WTC11 (cell line): Measurements from ENCODE around the gene RNASEH2C. TPM values are rescaled to one million over a fixed set of nuclear protein-coding genes. Genes with fewer than 3 reads are reported as not detected.
"Not testable (repeated sequence)": the region's sequence is repeated elsewhere in the genome, so short reads cannot be mapped to it uniquely, and the experiment has no call there.

Source experiments
- ATAC-seq: fragments of 200-7000 bp; cut with Tn5 transposase; 2 replicates; pipeline ENCODE4 v1.10.0; 2021; ENCODE audit warnings: mild to moderate bottlenecking, moderate library complexity
- CTCF ChIA-PET: fragments of 300-600 bp; sonication (Branson Sonifier 250); formaldehyde crosslinking; loops from one replicate; lab custom pipeline; 2021; ENCODE audit warnings: antibody characterized with exemption; lab: Charles Lee
- POLR2A ChIA-PET: fragments of 350-600 bp; sonication (Branson Sonifier 250); formaldehyde crosslinking; loops from one replicate; lab custom pipeline; 2021; ENCODE audit warnings: antibody characterized with exemption; lab: Charles Lee
- DNase-seq: peaks from one replicate; pipeline ENCODE4 v3.0.0; 2021; ENCODE audit warnings: low spot score
- H3K27ac Mint-ChIP-seq: 2 replicates; pipeline ENCODE4 v1.8.0; 2021; ENCODE audit warnings: mixed read lengths
- H3K27me3 Mint-ChIP-seq: 2 replicates; pipeline ENCODE4 v1.8.0; 2021; ENCODE audit warnings: low read depth, mild to moderate bottlenecking, moderate library complexity, mixed read lengths
- H3K36me3 Mint-ChIP-seq: 2 replicates; pipeline ENCODE4 v1.8.0; 2021; ENCODE audit warnings: mixed read lengths
- H3K4me1 Mint-ChIP-seq: 2 replicates; pipeline ENCODE4 v1.8.0; 2022; ENCODE audit warnings: mixed read lengths
- H3K4me3 Mint-ChIP-seq: 2 replicates; pipeline ENCODE4 v1.8.0; 2021; ENCODE audit warnings: mild to moderate bottlenecking, moderate library complexity, mixed read lengths
- H3K9me3 Mint-ChIP-seq: 2 replicates; pipeline ENCODE4 v1.8.0; 2021; ENCODE audit warnings: mixed read lengths
- CDX4 ChIP-seq: fragments of 250-450 bp; sonication (Bioruptor Pico); IDR thresholded peaks from 2 replicates; pipeline ENCODE4 v1.9.0; 2021; ENCODE audit warnings: moderate library complexity, mild to moderate bottlenecking, inconsistent platforms, borderline replicate concordance
- CREB1 ChIP-seq: sonication (generic); formaldehyde crosslinking; IDR thresholded peaks from 2 replicates; pipeline ENCODE4 v1.8.0; 2023; ENCODE audit warnings: mild to moderate bottlenecking, missing genetic modification reagents
- EMX1 ChIP-seq: fragments of 250-450 bp; sonication (Bioruptor Pico); IDR thresholded peaks from 2 replicates; pipeline ENCODE4 v1.8.0; 2021; ENCODE audit warnings: mild to moderate bottlenecking
- FOXK1 ChIP-seq: sonication (generic); formaldehyde crosslinking; IDR thresholded peaks from 2 replicates; pipeline ENCODE4 v1.8.0; 2022; ENCODE audit warnings: mild to moderate bottlenecking, moderate library complexity, missing genetic modification reagents
- FOXP1 ChIP-seq: sonication (generic); formaldehyde crosslinking; IDR thresholded peaks from 2 replicates; pipeline ENCODE4 v1.8.0; 2022; ENCODE audit warnings: missing genetic modification reagents, mild to moderate bottlenecking, moderate library complexity, borderline replicate concordance
- MXD4 ChIP-seq: fragments of 250-450 bp; sonication (Bioruptor Pico); IDR thresholded peaks from 2 replicates; pipeline ENCODE4 v1.8.0; 2021; ENCODE audit warnings: mild to moderate bottlenecking, moderate library complexity, borderline replicate concordance
- NFATC4 ChIP-seq: fragments of 250-450 bp; sonication (Bioruptor Pico); IDR thresholded peaks from 2 replicates; pipeline ENCODE4 v1.9.0; 2021; ENCODE audit warnings: mild to moderate bottlenecking
- RELA ChIP-seq: sonication (generic); formaldehyde crosslinking; IDR thresholded peaks from 2 replicates; pipeline ENCODE4 v1.8.1; 2022; ENCODE audit warnings: missing genetic modification reagents, mild to moderate bottlenecking, borderline replicate concordance
- RORB ChIP-seq: fragments of 250-450 bp; sonication (Bioruptor Pico); IDR thresholded peaks from 2 replicates; pipeline ENCODE4 v1.9.0; 2021; ENCODE audit warnings: mild to moderate bottlenecking
- SMAD3 ChIP-seq: sonication (generic); formaldehyde crosslinking; IDR thresholded peaks from 2 replicates; pipeline ENCODE4 v1.8.0; 2022; ENCODE audit warnings: missing genetic modification reagents, mild to moderate bottlenecking, borderline replicate concordance
- SOX15 ChIP-seq: fragments of 250-450 bp; sonication (Bioruptor Pico); IDR thresholded peaks from 2 replicates; pipeline ENCODE4 v1.9.0; 2021; ENCODE audit warnings: mild to moderate bottlenecking
- TCF7 ChIP-seq: sonication (generic); formaldehyde crosslinking; IDR thresholded peaks from 2 replicates; pipeline ENCODE4 v1.8.0; 2022; ENCODE audit warnings: mild to moderate bottlenecking, low read depth, missing genetic modification reagents, moderate library complexity
- ZBTB21 ChIP-seq: sonication (generic); formaldehyde crosslinking; IDR thresholded peaks from 2 replicates; pipeline ENCODE4 v1.8.1; 2023; ENCODE audit warnings: mild to moderate bottlenecking, missing genetic modification reagents, borderline replicate concordance
- ZNF121 ChIP-seq: sonication (generic); formaldehyde crosslinking; IDR thresholded peaks from 2 replicates; pipeline ENCODE4 v1.8.0; 2023; ENCODE audit warnings: missing genetic modification reagents
- ZNF317 ChIP-seq: sonication (generic); formaldehyde crosslinking; IDR thresholded peaks from 2 replicates; pipeline ENCODE4 v1.8.1; 2023; ENCODE audit warnings: low read depth, mild to moderate bottlenecking, moderate library complexity, missing genetic modification reagents, borderline replicate concordance
- ZNF423 ChIP-seq: fragments of 250-450 bp; sonication (Bioruptor Pico); IDR thresholded peaks from 2 replicates; pipeline ENCODE4 v2.1.2; 2022; ENCODE audit warnings: mild to moderate bottlenecking, moderate library complexity
- total RNA-seq: library from RNA; stranded (reverse); gene quantifications from 3 replicates; pipeline ENCODE4 v1.2.3, GENCODE V29; 2021
- TF ChIP-seq, protein P1 (sequence below): sonication (generic); formaldehyde crosslinking; IDR thresholded peaks from 2 replicates; pipeline ENCODE4 v1.8.1; 2022; ENCODE audit warnings: mild to moderate bottlenecking, missing genetic modification reagents, moderate library complexity, borderline replicate concordance
- TF ChIP-seq, protein P2 (sequence below): sonication (generic); formaldehyde crosslinking; conservative IDR thresholded peaks from 2 replicates; pipeline ENCODE4 v1.8.1; 2023; ENCODE audit warnings: mild to moderate bottlenecking, low read depth, missing genetic modification reagents, moderate library complexity

RNASEH2C gene
- total RNA-seq, 1 experiment from 2014 or later, result 42.1 TPM

DNA sequence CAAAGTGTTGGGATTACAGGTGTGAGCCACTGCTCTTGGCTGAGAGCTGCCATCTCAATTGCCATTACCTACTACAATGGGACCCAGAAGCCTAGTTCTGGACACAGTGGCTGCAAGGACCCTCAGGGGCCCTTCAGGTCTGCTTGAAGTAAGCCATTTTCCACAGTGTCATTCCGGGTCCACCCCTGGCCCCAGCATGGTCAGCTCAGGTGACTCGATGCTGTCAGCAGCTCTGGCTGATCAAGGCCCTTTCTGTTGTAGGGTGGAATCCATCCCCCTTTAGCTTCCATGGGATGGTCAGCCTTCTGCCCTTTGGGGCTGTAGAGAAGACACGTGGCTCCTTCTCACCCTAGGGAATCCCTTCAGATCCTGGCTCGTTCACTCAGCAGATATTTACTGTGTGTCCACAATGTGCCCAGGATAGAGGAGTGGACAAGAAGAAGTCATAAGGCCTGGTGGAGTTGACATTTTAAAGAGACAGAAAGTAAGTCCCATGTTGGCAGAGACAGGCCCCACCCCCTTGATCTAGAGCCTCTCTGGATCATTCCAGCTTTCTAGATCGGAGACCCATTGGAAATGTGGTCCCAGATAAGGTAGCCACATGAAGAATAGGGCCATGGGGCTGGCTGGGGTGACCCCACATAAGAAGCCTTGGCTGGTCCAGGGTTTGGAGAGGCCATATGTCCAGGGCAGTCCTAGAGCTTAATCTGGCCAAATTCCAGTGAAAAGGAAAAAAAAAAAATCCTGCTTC, 23.6 kb downstream of the RNASEH2C start:
- Mint-ChIP-seq H3K27ac (no peak overlapping the region), H3K36me3 (no peaks in the 10 kb centered on the region), H3K4me1 (peaks cover 3% of the 10 kb centered on the region; the same call in 1 of the 2 replicates), H3K4me3 (no peak overlapping the region), H3K27me3 (peaks cover 14% of the 10 kb centered on the region), H3K9me3 (peaks cover 17% of the 10 kb centered on the region)
- TF ChIP-seq CREB1 (CRISPR knock-in tag) (no peak), ZBTB21 (CRISPR knock-in tag) (no peak), FOXP1 (CRISPR knock-in tag) (no peak), ZNF423 (CRISPR knock-in tag) (no peak)
- TF ChIP-seq, protein P1, sequence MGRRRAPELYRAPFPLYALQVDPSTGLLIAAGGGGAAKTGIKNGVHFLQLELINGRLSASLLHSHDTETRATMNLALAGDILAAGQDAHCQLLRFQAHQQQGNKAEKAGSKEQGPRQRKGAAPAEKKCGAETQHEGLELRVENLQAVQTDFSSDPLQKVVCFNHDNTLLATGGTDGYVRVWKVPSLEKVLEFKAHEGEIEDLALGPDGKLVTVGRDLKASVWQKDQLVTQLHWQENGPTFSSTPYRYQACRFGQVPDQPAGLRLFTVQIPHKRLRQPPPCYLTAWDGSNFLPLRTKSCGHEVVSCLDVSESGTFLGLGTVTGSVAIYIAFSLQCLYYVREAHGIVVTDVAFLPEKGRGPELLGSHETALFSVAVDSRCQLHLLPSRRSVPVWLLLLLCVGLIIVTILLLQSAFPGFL (CRISPR knock-in tag), result no peak
- TF ChIP-seq, protein P2, sequence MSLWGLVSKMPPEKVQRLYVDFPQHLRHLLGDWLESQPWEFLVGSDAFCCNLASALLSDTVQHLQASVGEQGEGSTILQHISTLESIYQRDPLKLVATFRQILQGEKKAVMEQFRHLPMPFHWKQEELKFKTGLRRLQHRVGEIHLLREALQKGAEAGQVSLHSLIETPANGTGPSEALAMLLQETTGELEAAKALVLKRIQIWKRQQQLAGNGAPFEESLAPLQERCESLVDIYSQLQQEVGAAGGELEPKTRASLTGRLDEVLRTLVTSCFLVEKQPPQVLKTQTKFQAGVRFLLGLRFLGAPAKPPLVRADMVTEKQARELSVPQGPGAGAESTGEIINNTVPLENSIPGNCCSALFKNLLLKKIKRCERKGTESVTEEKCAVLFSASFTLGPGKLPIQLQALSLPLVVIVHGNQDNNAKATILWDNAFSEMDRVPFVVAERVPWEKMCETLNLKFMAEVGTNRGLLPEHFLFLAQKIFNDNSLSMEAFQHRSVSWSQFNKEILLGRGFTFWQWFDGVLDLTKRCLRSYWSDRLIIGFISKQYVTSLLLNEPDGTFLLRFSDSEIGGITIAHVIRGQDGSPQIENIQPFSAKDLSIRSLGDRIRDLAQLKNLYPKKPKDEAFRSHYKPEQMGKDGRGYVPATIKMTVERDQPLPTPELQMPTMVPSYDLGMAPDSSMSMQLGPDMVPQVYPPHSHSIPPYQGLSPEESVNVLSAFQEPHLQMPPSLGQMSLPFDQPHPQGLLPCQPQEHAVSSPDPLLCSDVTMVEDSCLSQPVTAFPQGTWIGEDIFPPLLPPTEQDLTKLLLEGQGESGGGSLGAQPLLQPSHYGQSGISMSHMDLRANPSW (CRISPR knock-in tag), result no peak
- ChIA-PET CTCF (interaction anchor here (0.8 to 1.3 kb wide), 2 partner anchors 30 to 83 kb away, joined by 4 to 11 read pairs; no protein-coding TSS in a partner anchor), POLR2A (no interaction called here)
- no peak for DNase-seq
- ATAC-seq, result no peak

GRCh38 chr11:65695459-65696241, 24.9 kb downstream of the RNASEH2C start:
- H3K36me3 Mint-ChIP-seq, result no peaks in the 10 kb centered on the region
- peaks cover 13% of the 10 kb centered on the region for H3K9me3 Mint-ChIP-seq
- no peak overlapping the region for H3K27ac Mint-ChIP-seq
- CTCF ChIA-PET, result interaction anchor here (2.1 kb wide), 1 partner anchor 84 kb away, joined by 6 read pairs; no protein-coding TSS in a partner anchor
- no peak overlapping the region for H3K4me3 Mint-ChIP-seq
- DNase-seq, result no peak
- TF ChIP-seq TCF7 (CRISPR knock-in tag) (no peak), MXD4 (no peak)
- POLR2A ChIA-PET, result no interaction called here
- no peak for ATAC-seq
- H3K27me3 Mint-ChIP-seq, result peaks cover 12% of the 10 kb centered on the region
- peaks cover 3% of the 10 kb centered on the region; the same call in 1 of the 2 replicates for H3K4me1 Mint-ChIP-seq

GRCh38 chr11:65692367-65692766, 28.2 kb downstream of the RNASEH2C start:
- H3K4me3 Mint-ChIP-seq, result no peak overlapping the region
- no peak for TF ChIP-seq NFATC4
- TF ChIP-seq ZNF121 (CRISPR knock-in tag), result no peak
- no peak for TF ChIP-seq FOXK1 (CRISPR knock-in tag)
- TF ChIP-seq SOX15 (CRISPR knock-in tag), result no peak
- no peak for TF ChIP-seq RORB (CRISPR knock-in tag)
- no peak for TF ChIP-seq SMAD3 (CRISPR knock-in tag)
- no peak for TF ChIP-seq CDX4 (CRISPR knock-in tag)
- TF ChIP-seq RELA (CRISPR knock-in tag), result no peak
- no peak for TF ChIP-seq EMX1 (CRISPR knock-in tag)
- TF ChIP-seq ZNF317 (CRISPR knock-in tag), result no peak
- no peaks in the 10 kb centered on the region for H3K36me3 Mint-ChIP-seq
- ChIA-PET POLR2A (no interaction called here), CTCF (interaction anchor here (1.0 kb wide), 1 partner anchor 20 kb away, joined by 3 read pairs; the partner anchor contains the start of gene KAT5)
- H3K27ac Mint-ChIP-seq, result no peak overlapping the region
- peaks cover 3% of the 10 kb centered on the region; the same call in 1 of the 2 replicates for H3K4me1 Mint-ChIP-seq
- no peak for ATAC-seq
- DNase-seq, result no peak
- no peaks in the 10 kb centered on the region for H3K9me3 Mint-ChIP-seq
- no peaks in the 10 kb centered on the region for H3K27me3 Mint-ChIP-seq

DNA sequence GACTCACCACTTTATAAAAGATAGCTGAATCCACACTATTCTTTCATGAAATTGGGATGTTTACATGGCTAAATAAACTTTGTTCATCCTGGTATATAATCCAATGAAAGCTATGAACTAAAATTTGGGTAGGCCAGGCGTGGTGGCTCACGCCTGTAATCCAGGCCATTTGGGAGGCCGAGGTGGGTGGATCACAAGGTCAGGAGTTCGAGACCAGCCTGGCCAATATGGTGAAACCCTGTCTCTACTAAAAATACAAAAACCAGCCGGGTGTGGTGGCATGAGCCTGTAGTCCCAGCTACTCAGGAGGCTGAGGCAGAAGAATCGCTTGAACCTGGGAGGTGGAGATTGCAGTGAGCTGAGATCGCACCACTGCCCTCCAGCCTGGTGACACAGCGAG, 28.8 kb downstream of the RNASEH2C start:
- H3K4me3 Mint-ChIP-seq, DNase-seq, H3K4me1 Mint-ChIP-seq, ATAC-seq, H3K9me3 Mint-ChIP-seq, H3K27ac Mint-ChIP-seq, H3K36me3 Mint-ChIP-seq, POLR2A ChIA-PET, H3K27me3 Mint-ChIP-seq: not testable (repeated sequence)
- CTCF ChIA-PET, result interaction anchor here (1.0 kb wide), 1 partner anchor 20 kb away, joined by 3 read pairs; the partner anchor contains the start of gene KAT5
